HK-2 (cell line): ENCODE results near the gene CTNNA1.
"Not testable (repeated sequence)": the region's sequence is repeated elsewhere in the genome, so short reads cannot be mapped to it uniquely, and the experiment has no call there.

Experiments used
- DNase-seq: peaks from one replicate; pipeline ENCODE4 v3.0.0-alpha.2; 2018; ENCODE audit not compliant: unreplicated experiment

The CTNNA1 gene

GRCh38 chr5:138898742-138899141 lies 145.5 kb downstream of the CTNNA1 start:
- DNase-seq, result no peak

GRCh38 chr5:138900281-138900965 lies 147.2 kb downstream of the CTNNA1 start:
- DNase-seq, result no peak

GRCh38 chr5:138901716-138902115 lies 148.5 kb downstream of the CTNNA1 start:
- no peak for DNase-seq

GRCh38 chr5:138903130-138903775 lies 150.0 kb downstream of the CTNNA1 start:
- no peak for DNase-seq

GRCh38 chr5:138905541-138905940 lies 152.3 kb downstream of the CTNNA1 start:
- no peak for DNase-seq

GRCh38 chr5:138909734-138910133 lies 156.5 kb downstream of the CTNNA1 start:
- DNase-seq, result no peak

GRCh38 chr5:138910546-138911185 lies 157.4 kb downstream of the CTNNA1 start:
- DNase-seq, result no peak

- DNase-seq, result no peak
Measured at GRCh38 chr5:138911441-138911840, 158.2 kb downstream of the CTNNA1 start.

GRCh38 chr5:138912093-138912492 lies 158.9 kb downstream of the CTNNA1 start:
- no peak for DNase-seq

GRCh38 chr5:138913773-138914172 lies 160.5 kb downstream of the CTNNA1 start:
- DNase-seq, result no peak

GRCh38 chr5:138914338-138914737 lies 161.1 kb downstream of the CTNNA1 start:
- no peak for DNase-seq

GRCh38 chr5:138918686-138919085 lies 165.5 kb downstream of the CTNNA1 start:
- DNase-seq, result no peak

- no peak for DNase-seq
Measured at GRCh38 chr5:138920181-138920580, 167.0 kb downstream of the CTNNA1 start.

GRCh38 chr5:138921362-138921761 lies 168.1 kb downstream of the CTNNA1 start:
- not testable (repeated sequence) for DNase-seq

- no peak for DNase-seq
Measured at GRCh38 chr5:138922494-138922893, 169.3 kb downstream of the CTNNA1 start.

GRCh38 chr5:138925090-138925635 lies 171.9 kb downstream of the CTNNA1 start:
- no peak for DNase-seq

- DNase-seq, result no peak
Measured at GRCh38 chr5:138926257-138926656, 173.0 kb downstream of the CTNNA1 start.

- no peak for DNase-seq
Measured at GRCh38 chr5:138926688-138927448, 173.6 kb downstream of the CTNNA1 start.

- no peak for DNase-seq
Measured at GRCh38 chr5:138927544-138927943, 174.3 kb downstream of the CTNNA1 start.

GRCh38 chr5:138927979-138928378 lies 174.8 kb downstream of the CTNNA1 start:
- DNase-seq, result no peak

- DNase-seq, result no peak
Measured at GRCh38 chr5:138929571-138929955, 176.3 kb downstream of the CTNNA1 start.
